Activated CD4-positive, alpha-beta T cell treated with anti-CD3 and anti-CD28 coated beads, Interleukin-10, Interleukin-2, amounts not matched to agents 100 ng/mL and 50 ng/mL, durations not matched to agents 16 hours and 8 hours (primary cell): ENCODE results near the gene RANBP3.
A peak's percentile ranks its signal among the peaks of the same experiment; 100 is the strongest.

ENCODE experiments used
- DNase-seq: peaks from one replicate; pipeline ENCODE4 v3.0.0-alpha.2; 2020

RANBP3 gene

DNA sequence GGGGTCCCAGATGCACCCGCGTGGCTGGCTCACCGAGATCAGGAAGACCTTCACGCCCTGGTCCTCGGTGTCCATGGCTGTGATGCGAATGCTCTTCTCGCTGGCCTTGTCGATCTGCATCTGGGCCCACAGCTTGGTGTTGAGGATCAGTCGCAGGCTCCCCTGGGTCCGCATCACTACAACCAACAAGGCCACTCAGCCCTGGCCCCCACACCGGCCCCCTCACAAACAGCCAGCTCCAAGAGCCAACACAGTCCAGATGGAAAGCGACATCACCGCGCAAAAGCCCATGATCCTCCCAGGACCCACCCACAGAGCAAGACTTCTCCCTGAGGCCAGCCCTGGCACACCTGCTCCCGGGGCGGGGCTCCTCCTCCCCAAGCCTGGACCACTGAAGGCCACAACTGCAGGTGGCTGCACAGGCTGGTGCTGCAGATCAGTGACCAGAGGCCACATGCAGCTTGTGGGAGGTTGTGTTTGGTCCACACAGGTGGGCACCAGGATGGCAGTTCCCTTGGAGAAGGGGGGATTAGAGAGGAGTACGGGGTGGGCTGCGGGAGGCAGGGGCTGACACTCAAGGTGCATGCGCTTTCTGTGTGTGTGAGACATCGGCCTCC lies 59.4 kb downstream of the RANBP3 start:
- no peak for DNase-seq

DNA sequence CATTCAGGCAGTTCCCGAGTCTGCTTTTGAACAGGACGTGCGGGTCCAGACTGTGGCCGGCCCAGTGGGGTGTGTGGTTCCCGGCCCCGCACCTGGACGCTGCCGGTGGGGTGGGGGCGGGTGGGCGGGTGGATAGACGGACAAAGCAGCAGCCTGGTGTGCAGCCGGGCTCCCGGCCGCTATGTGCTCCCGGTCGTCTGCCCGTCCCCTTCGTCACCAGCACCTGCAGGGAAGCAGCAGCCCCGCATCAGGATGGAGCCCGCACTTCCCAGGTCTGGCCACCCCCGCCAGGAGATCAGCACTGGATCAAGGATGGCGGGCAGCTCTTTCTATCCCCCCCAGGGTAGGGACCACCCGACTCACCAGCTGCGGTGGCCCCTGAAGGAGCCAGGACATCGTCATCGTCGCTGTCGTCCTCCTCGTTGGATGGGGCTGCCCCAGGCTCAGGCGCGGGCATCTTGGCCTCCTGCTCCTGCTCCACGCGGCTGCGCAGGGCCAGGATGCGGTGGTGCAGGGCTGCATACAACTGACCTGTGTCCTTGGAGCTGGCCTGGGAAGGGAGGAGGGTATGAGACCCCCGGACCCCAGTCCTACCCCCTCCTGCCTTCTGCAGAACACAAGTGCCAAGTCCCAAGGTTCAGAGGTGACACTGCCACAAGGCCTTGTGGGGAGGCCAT lies 60.4 kb downstream of the RANBP3 start:
- no peak for DNase-seq

DNA sequence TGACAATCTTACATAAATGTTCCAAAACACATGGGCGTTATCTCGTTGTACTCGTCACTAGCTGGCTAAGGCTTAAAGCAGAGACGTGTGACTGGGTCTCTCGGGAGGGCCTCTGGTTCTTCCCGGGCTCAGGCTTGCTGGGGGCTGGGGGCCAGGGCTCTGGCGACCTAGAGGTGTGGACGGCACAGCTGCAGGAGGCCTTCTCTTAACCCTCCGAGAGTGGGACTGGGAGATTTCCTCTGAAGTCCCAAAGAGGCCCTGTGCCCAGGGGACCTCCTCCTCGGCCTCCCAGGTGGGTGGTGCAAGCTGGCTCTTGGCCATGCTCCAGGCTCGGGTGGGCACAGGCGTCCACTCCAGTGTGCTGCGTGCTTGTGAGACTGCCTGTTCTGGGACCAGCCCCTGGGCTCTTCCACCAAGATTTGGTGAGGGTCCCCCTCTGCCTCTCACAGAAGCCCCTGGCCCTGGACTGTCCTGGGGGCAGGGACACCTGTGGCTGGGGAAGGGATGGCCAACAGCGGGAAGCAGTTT lies 61.7 kb downstream of the RANBP3 start:
- no peak for DNase-seq

GRCh38 chr19:5915782-5916165 lies 62.2 kb downstream of the RANBP3 start:
- no peak for DNase-seq

DNA sequence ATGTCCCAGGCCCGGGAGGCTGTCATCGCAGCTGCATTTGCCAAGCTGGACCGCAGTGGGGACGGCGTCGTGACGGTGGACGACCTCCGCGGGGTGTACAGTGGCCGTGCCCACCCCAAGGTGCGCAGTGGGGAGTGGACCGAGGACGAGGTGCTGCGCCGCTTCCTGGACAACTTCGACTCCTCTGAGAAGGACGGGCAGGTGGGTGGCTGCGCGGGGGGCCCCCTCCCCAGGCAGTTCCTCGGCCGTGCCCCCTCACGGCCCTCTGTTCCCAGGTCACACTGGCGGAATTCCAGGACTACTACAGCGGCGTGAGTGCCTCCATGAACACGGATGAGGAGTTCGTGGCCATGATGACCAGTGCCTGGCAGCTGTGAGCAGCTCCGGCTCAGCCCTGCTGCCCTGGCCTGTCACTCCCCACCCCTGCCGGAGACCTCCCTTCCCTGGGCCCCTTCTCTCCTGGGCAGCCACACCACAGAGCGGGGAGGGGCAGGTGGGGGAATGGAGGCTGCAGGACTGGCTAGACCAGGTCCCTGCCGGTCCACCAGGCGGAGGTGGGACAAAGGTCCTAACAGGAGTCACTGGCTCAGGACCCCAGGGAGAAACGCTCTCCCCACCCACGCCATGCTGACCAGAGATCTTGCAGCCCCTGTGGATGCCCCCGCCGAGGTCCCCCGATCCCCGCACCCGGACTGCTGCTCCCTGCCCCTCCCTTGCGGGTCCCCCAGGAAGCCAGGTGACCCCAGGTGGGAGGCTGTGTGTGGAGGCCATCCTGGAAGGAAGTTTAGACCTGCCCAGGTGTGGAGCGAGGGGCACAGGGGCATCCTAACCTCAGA lies 62.8 kb downstream of the RANBP3 start:
- DNase-seq, result no peak

GRCh38 chr19:5914358-5914774 lies 63.6 kb downstream of the RANBP3 start:
- no peak for DNase-seq

DNA sequence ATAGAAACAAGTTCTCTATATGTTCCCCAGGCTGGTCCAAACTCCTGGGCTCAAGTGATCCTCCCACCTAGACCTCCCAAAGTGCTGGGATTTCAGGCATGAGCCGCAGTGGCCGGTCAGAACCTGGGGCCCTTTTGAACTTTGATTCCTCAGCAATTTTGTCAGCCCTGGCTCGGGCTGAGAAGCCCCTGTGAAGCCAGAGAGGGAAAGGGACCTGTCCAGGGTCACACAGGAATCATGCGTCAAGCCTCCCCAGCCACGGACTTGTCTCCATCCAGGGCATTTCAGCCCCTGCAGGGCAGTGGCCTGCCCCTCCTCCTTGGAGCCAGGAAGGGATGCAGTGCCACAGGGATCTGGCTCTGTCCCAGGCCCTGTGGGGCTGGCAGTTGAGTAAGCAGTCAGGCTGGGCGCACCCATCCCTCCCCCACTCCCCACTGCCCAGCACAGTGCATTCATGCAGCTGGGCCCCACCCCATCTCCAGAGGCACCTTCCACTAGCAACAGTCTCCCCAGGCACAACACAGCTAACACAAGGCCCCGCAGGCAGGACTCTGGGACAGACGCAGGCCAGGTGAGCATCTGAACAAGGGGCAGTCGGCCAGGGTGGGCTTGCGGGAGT lies 64.1 kb downstream of the RANBP3 start, which contains the start of gene CAPS:
Gene CAPS, plus strand, starts transcription at position 516 of the 619 bp plus-strand sequence. CDS start 153 bp downstream, outside the sequence.
- no peak for DNase-seq

DNA sequence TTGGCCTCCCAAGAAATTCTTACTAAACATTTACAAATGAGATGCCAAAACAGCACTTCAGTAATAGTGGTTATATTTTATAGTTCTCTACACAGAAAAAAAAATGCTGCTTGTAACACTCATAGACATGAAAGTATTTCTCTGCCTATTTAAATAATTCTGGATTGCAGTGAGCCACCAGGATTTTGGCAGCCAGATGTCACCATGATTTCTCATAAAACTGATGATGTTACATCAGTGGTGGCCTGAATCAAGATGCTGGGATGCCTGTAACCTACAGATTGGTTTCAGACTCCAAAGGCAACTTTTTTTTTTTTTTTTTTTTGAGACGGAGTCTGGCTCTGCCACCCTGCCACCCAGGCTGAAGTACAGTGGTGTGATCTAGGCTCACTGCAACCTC lies 66.6 kb downstream of the RANBP3 start:
- no peak for DNase-seq

GRCh38 chr19:5910638-5910907 lies 67.4 kb downstream of the RANBP3 start:
- DNase-seq, result no peak

GRCh38 chr19:5908773-5909442 lies 69.0 kb downstream of the RANBP3 start:
- DNase-seq, result no peak

DNA sequence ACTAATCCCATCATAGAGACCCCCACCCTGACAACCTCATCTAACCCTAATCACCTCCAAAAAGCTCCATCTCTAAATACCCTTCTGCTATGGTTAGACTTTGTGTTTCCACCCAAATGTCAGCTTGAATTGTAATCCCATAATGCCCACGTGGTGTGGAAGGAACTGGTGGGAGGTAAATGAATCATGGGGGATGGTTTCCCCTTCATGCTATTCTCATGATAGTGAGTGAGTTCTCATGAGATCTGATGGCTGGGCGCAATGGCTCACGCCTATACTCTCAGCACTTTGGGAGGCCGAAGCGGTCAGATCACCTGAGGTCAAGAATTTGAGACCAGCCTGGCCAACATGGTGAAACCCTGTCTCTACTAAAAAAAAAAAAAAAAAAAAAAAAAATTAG lies 70.7 kb downstream of the RANBP3 start:
- no peak for DNase-seq

DNA sequence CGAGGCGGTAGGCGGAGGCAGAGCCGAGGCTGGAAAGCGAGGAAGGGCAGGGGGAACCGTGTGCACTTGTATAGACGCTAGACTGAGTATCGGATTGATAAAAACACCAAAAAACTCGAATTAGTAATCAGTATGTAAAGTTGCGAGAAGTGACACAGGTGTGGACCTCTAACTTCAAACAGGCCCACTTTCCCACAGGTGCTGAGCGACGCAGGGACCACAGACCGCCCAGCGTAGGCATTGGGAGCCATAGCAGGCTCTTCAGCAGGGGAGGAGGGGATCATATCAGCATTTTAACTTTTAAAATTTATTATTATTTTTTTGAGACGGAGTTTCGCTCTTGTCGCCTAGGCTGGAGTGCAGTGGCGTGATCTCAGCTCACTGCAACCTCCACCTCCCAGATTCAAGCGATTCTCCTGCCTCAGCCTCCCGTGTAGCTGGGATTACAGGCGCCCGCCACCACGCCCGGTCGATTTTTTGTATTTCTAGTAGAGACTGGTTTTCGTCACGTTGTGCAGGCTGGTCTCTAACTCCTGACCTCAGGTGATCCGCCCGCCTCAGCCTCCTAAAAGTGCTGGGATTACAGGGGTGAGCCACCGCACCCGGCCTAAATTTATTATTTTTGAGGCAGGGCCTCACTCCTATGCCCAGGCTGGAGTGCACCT lies 72.7 kb downstream of the RANBP3 start:
- no peak for DNase-seq

- DNase-seq, result peak; percentile 100
These were observed 73.4 kb downstream of the RANBP3 start, which contains the start of gene VMAC for GRCh38 chr19:5904352-5905113. Gene VMAC (plus strand): TSS chr19:5904872. CDS start chr19:5904891, 19 bp downstream.

- peak; percentile 97 for DNase-seq
These were observed 74.2 kb downstream of the RANBP3 start, which contains the start of gene NDUFA11 for GRCh38 chr19:5903624-5904351. Gene NDUFA11 (minus strand): TSS chr19:5903790. CDS start chr19:5903708, 82 bp downstream.

- no peak for DNase-seq
These were observed 74.8 kb downstream of the RANBP3 start for GRCh38 chr19:5903056-5903623.

- no peak for DNase-seq
These were observed 77.0 kb downstream of the RANBP3 start for GRCh38 chr19:5900976-5901375.

GRCh38 chr19:5899728-5900526 lies 78.0 kb downstream of the RANBP3 start:
- DNase-seq, result no peak

- no peak for DNase-seq
These were observed 80.6 kb downstream of the RANBP3 start for GRCh38 chr19:5897189-5897969.
